A204.1 (cell line): ENCODE data around the gene BCKDK.

Experiments used
- FAIRE-seq: peaks from 2 replicates; lab custom pipeline; 2012; peaks lifted over from hg19 to GRCh38; lab: Jason Lieb, UNC

BCKDK gene

GRCh38 chr16:31080035-31080629 is 28.1 kb upstream of the BCKDK start:
- no peak for FAIRE-seq

- no peak for FAIRE-seq
These were observed 27.3 kb upstream of the BCKDK start for GRCh38 chr16:31080756-31081419.

GRCh38 chr16:31081428-31082351 is 26.5 kb upstream of the BCKDK start:
- FAIRE-seq: no peak

- no peak for FAIRE-seq
These were observed 25.7 kb upstream of the BCKDK start for GRCh38 chr16:31082368-31083045.

GRCh38 chr16:31083081-31083480 is 25.1 kb upstream of the BCKDK start:
- FAIRE-seq: no peak

GRCh38 chr16:31083556-31083955 is 24.6 kb upstream of the BCKDK start:
- no peak for FAIRE-seq

GRCh38 chr16:31083981-31084380 is 24.2 kb upstream of the BCKDK start:
- FAIRE-seq: no peak

GRCh38 chr16:31084584-31085302 is 23.4 kb upstream of the BCKDK start:
- FAIRE-seq: no peak

GRCh38 chr16:31085411-31085810 is 22.8 kb upstream of the BCKDK start:
- no peak for FAIRE-seq

- no peak for FAIRE-seq
These were observed 22.1 kb upstream of the BCKDK start for GRCh38 chr16:31085873-31086628.

GRCh38 chr16:31086629-31086906 is 21.6 kb upstream of the BCKDK start:
- no peak for FAIRE-seq

- FAIRE-seq: no peak
These were observed 20.7 kb upstream of the BCKDK start for GRCh38 chr16:31087481-31087880.

GRCh38 chr16:31087971-31088370 is 20.2 kb upstream of the BCKDK start:
- no peak for FAIRE-seq

- FAIRE-seq: no peak
These were observed 19.6 kb upstream of the BCKDK start, which contains the start of gene PRSS53 for GRCh38 chr16:31088459-31089183. Gene PRSS53, minus strand, starts transcription at chr16:31088943. Its CDS starts 134 bp downstream, at chr16:31088809.

GRCh38 chr16:31089199-31089598 is 19.0 kb upstream of the BCKDK start:
- no peak for FAIRE-seq

GRCh38 chr16:31090540-31090939 is 17.6 kb upstream of the BCKDK start:
- FAIRE-seq: no peak

GRCh38 chr16:31092330-31092729 is 15.9 kb upstream of the BCKDK start:
- FAIRE-seq: no peak

- FAIRE-seq: no peak
These were observed 15.0 kb upstream of the BCKDK start for GRCh38 chr16:31093132-31093703.

GRCh38 chr16:31094088-31094423 is 14.1 kb upstream of the BCKDK start:
- FAIRE-seq: no peak

GRCh38 chr16:31094424-31095120 is 13.6 kb upstream of the BCKDK start, which contains the start of gene VKORC1:
Gene VKORC1, minus strand, starts transcription at chr16:31094797. Its CDS starts 68 bp downstream, at chr16:31094729.
- FAIRE-seq: peak; percentile 95
